GM04504 (cell line): ENCODE measurements around the gene ENDOV.

Source experiments
- DNase-seq: peaks from one replicate; pipeline ENCODE4 v3.0.0-alpha.2; 2012; ENCODE audit warnings: low read depth

ENDOV gene

DNA sequence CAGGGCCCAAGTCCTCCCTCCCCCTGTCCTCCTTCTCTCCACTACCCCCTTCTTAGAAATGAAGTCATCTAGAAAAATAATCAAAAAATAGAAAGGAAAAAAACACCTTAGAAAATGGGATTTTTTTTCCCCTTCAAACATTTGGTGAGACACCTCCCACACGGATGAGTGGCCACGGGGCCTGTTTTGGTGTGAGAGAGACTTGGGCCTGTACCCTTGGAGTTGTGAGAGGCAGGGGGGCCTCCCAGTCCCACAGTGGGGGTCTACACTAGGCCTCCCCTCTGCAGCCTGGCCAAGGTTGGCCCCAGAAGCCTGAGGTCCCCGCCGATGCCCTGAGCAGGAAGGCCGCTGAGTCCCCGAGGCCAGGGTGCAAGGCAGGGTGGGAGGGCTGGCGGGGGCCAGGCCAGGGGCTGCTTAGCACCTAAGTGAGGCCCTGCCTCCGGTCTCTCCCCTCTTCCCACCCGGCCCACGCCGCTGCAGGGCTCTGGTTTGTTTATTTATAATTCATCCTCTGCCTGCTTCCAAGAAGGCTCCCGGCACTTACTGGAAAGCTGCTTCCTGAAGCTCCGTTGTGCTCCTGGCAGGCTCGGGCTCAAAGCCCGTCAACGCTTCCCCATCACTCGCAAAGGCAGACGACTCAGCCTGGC is 35.1 kb downstream of the ENDOV start:
- no peak for DNase-seq

DNA sequence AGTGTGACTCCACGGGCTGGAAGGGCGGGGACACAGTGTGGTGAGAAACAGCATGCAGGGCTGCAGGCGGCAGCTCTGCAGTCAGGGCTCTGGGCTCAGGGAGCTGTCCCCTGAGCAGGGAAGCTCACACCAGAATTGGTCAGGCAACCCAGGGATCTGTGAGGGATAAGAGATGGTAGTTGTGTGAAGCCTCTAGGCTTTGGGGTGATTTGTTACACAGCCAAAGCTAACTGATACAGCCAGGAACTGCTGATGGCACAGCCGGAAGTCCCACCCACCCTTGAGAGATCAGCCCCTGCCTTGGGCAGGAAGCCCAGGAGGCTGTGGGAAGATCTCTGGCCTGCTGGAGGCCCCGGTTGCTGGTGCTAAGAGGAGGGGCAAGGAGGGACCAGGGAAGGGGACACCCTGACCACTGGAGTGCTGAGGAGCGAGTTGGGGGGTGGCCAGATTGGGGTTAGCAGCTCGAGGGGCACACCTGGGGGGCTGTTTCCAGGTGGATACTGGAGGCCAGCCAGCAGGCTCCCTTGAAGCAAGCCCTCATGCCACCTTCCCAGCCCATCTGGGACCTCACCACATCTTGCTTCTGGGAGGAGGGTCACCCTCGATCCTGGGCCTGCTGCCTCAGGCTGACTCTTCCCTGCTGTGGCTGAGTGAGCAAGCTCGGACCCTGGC is 36.3 kb downstream of the ENDOV start:
- DNase-seq: no peak

DNA sequence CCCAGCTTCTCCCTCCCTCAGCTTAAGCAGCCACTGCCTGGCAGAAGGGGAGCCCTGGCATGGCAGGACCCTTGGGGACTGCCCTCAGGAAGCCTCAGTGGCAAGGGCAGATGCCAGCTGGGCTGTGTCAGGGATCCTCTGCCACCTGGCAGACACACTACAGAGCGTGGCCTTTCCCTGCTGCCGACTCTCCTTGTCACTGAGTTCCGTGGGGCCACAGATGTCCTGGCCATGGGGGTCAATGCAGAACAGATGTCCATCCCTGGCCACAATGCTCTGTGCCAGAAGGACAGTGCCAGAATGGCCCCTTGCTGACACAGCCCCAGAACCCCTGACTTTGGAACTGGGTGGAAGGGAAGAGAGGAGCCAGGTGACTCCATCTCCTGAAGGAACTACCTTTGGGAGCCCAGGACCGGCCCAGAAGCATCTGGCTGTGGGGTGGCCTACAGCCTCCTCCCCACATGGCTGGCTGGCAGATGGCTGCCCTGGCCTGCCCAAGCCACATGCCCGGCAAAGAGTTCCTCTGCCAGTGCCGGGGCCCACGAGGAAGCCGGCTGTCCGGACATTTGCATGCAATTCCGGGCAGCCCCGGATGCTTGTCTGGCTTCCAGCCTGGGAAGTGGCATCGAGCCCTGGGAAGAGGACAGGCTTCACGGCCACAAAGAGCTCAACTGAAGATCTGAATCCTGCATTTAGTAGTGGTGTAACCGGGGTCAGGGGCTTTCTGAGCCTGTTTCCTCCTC is 37.4 kb downstream of the ENDOV start:
- no peak for DNase-seq

DNA sequence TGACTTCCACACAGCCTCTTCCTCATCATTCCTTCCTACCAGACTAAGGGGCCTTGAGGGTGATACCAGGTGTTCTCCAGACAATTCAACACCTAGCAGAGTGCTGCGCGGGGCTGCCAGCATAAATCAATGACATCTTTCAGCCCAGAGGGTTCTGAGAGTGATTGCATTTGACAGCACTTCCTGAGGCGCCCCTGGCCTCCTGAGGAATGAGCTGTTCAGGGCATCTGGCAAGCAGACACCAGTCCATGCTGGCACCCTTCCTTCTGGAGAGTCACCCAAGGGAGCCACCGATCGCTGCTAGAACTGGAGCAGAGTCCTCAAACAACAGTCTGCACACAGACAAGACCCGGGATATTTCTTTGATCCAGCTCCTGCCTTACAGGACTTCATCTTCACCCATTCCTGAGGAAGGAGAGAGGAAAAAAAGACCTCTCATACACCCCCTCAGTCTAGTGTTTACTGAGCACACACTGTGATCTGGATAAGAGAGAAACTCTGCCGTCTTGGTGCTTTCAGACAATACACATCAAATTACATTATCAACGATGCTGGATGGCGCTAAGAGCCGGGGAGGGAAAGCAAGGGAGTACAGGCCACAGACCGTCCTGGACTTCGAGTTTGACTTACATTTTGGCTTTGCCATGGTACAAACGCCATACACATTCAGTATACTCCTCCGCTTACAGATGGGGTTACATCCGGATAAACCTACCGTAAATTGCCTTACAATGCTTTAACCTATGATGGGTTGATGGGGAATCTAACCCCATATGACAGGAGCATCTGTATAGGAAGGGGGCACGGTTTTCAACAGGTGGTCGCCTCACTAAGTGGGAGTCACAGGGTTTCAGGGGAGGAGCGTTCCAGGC is 38.4 kb downstream of the ENDOV start:
- DNase-seq: no peak

DNA sequence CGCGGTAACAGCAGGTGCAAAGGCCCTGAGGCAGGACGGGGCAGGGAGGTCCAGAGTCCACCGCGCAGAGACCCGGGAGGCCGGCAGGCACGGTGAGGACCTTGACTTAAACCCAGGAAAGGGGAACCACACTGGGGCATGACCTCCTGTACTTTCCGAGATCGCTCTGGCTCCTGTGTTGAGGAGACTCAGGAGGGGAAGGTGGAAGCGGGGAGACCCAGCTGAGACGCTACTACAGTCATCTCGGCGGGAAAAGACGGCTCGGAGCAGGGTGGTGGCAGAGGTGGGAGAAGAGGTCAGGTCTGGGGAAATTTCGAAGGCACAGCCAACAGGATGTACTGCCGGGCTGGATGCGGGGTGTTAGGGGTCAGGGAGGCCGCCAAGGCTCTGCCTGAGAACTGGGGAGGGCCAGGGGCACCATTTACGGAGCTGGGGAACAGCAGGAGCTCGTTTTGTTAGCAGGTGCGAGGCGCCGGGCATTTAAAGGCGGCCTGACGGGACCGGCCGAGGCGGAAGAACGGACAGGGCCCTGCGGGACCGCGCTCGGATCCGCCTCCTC is 39.1 kb downstream of the ENDOV start:
- DNase-seq: no peak

DNA sequence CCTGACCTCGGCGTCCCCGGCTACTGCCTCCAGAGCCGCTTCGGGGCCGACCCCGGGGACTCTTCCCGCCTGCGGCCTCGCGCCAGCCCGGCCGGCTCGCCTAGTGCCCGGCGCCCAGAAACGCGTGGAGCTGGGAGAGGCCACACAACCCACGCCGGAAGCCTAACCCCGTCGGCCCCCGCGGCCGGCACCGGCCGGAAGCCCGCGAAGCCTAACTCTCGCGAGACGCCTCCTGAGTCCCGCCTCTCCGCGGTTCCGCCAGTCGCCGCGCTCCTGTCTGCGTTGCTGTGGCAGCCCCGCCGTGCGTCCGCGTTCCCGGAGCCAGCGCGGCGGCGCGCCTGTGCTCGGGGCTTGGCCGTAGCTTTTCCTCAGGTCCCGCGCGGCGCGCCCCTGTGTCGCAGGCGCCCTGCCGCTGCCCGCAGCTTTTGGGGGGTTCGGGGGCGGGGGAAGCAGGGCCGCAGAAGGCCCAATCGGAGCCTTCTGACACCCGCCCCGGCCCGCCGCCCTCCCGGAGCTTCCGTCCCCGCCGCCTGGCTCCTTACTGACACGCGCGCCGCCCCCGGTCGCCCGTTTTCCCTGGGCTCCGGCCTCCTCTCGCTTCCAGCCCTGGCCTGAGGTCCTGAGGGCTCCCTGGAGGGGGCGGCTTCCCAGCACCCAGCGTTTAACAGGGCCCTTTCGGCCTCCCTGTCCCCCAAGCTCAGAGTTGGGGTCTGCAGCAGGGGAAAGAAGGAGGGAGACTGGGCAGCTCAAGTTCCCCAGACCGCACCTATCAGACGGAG is 39.8 kb downstream of the ENDOV start:
- DNase-seq: peak; percentile 92

DNA sequence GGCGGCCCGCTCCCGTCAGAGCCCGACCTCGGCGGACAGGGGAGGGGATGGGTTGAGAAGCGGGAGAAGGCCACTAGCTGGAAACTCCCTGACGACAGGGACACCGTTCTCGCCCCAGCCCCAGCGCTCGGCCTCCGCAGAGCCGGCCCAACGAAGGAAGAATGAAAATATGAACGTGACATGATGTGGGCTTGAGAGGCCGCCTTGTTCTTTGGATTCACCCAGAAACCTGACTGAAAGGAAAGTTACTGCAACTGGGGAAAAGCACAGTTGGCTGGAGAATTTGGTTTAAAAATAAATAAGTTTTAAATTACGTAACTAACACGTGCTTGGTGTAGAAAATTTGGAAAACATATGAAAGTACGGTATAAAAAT is 40.4 kb downstream of the ENDOV start:
- DNase-seq: peak; percentile 24

DNA sequence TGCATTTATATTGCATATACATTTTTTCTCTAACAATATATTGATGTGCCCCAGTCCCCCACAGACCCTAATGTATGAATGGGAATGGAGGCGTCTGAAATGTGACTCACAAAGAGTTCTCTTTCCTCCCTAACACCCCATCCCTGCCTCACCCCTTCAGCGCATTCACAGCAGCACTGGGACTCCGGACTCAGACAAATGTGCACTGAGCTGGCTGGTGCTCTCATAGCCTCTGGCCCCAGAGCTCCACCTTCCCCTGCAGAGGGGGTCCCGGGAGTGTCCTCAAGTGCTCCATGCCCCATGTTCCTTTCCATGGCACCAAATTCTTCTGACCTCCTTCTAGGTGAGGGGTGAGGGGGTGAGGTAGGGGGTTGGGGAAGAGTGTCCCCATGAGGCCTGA is 40.8 kb downstream of the ENDOV start:
- DNase-seq: no peak

DNA sequence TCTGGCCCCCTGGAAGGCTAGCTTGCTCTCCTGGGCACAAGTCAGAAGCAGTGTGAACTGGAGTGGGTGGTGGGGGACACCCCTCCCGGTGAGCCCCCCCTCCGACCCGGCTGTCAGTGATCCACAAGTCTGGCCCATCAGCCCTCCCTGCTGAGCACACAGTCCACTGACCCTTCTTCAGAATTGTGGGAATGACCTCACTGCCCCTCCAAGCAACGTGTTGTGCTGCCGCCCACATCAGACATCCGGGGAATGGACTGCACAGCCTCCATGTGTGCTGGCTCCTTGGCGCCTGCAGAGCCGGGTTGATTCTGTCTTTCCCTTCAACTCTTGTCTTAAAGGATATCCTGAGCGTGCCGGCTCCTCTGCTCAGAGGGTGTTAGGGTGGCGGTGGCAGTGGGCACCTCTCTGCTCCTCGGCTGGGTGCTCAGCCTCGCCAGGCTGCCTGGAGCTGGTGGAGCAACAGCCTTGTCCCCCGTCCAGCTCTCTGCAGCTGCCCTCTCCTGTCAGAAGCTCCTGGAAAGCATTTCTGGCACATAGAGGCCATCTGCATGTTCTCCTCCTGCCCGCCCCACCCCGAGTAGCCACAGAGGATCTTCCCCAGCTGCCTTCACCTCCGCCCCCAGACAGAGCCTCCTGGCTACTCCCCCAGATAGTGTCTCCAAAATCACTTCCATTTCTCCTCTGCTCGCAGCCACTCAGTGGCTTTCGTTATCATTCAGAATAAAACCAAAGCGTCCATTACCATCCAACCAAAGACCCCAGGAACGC is 41.7 kb downstream of the ENDOV start:
- no peak for DNase-seq

DNA sequence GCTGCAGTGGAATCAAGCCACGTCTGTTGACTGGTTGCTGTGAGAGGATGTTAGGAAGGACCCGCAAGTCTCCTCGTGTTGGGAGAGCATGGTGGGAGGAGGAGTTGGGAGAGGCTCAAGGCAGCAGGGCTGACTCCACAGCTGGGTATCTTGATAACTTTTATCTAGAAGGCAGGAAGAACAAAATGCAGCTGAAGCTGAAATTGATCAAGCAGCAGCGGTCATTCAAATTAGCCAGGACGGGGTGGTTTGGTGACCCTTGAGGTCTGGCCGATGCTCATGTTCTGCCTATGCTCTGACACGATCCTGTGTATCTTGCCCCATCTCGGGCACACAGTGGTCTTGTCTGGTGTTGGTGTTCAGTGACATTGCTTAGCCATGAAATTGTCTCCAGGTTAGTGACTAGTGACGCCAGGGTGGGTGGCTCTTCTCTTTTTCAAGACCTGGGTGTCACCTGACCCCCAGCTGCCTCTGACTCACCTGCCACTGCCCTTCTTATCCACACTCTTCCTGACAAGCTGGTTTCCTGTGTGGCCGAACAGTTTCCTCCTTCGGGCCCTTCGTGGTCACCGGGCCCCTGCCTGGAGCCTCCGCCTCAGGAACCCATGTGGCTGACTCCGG is 42.4 kb downstream of the ENDOV start:
- no peak for DNase-seq

DNA sequence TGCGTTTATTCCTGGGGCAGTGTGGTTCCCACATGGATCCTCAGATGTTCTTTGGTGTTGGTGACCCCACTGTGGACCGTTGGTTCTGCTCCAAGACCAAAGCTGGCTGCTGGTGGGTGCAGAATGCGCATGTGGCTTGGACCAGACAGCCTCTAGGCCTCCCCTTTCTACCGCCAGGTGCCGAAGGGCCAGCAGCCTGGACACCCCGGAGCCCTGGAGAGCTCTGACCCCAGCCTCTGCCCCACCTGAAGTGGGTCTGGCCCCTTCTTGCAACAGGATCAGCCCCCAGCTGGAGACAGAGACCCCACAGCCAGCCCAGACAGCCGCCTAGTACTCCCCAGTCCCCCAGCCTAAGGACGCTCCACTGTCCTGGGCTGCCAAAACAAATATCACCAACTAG is 43.0 kb downstream of the ENDOV start:
- no peak for DNase-seq

DNA sequence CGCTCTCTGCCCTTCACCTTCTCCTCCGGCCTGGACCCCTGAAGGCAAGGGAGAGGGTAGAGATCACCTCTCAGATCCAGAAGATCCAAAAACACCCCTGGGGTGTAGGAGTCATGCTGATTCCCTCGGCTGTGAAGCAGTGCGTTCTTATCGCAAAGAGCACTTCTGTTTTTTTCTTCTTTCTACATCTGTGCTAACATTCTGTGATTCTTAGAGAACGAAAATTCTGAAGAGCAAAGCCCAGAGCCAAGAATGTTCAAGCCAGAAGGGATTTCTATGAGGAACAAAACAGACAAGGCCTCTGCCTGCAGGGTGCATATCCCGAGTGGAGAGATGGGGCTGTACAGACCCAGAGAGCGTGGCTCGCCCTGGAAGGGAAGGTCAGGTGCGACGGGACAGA is 44.3 kb downstream of the ENDOV start:
- no peak for DNase-seq

DNA sequence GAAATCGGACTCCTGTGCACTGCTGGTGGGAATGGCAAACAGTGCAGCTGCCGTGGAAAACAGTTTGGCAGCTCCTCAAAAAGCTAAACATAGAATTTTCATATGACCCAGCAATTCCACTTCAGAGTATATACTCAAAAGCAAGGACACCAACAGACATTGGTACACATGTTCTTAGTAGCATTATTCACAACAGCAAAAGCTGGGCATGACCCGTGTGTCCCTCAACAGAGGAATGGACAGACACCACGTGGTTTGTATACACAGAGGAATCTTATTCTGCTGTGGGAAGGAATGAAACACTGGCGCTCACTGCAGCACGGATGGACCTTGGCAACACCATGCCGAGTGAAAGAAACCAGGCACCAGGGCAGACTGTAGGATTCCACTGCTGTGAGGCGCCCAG is 45.5 kb downstream of the ENDOV start:
- no peak for DNase-seq

DNA sequence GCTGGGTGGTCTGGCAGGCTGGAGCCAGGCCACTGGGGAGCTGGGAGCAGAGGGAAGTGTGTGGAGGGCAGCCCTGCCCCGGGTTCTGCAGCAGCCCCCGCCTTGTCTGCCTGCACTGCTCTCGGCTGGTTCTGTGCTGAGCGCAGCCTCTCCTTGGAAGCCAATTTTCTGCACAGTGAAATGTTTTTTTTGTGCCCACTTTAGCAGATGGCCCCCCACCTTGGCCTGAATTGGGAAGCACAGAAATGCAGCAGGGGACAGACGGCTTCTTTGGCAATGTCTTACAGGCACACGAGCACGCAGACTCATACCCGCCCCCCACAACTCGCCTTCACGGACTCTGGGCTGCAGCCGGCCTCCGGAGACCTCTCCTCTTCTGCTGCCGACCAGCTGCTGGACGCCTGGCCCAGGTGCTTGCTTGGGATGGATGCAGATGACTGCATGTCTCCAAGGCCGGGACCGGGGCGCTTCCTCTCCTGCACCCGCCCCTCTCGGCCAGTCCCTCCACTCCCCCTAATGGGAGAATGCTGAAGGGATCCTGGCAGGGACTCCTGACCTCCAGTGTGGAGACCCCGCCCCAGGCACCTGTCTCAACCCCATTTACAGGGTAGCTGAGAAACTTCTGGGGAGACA is 46.7 kb downstream of the ENDOV start:
- DNase-seq: no peak

DNA sequence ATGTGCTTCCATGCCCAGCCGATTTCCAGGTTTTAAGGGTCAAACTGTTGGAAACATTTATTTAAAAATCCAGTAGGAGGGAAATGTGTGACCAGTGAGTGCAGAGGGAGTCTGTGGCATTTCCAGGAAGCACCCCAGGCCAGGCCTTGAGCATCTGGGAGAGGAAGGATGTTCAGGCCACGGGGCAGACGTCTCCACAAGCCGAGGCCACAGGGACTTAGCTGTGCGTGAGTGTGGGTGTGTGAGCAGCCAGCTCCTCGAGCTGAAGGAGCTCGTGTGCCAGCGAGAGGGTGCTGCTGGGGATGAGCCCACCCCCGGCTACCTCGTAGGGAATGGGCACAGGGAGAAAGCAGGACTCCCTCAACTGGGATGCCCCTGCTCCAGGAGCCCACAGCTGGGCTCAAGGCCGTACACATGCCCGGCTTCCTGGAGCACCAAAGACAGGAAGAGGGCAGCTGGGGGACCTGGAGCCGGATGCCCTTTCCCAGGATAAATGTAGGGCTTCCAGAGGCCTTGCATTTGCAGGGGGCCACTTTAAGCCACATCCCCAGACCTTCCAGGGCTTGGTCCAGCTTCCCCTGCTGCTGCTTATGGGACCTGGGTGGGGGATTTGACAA is 48.9 kb downstream of the ENDOV start:
- no peak for DNase-seq

DNA sequence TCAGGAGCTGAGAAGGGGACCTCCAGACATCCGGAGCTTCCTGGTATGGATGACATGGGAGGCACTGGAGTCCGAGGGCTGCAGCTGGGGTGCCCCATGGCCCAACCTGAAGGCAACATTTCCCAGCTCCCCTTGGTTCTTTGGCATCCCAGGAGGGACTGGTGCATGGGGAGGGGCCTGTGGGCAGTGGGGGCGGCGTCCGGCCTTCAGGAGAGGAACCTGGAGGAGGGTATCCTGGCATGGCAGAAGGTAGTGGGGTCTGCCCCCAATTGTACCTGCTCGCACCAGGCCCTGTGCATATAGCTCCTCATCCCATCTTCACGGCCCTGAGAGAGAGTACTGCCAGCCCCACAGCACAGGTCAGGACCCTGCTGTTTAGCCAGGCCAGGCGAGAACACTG is 49.5 kb downstream of the ENDOV start:
- DNase-seq: no peak

DNA sequence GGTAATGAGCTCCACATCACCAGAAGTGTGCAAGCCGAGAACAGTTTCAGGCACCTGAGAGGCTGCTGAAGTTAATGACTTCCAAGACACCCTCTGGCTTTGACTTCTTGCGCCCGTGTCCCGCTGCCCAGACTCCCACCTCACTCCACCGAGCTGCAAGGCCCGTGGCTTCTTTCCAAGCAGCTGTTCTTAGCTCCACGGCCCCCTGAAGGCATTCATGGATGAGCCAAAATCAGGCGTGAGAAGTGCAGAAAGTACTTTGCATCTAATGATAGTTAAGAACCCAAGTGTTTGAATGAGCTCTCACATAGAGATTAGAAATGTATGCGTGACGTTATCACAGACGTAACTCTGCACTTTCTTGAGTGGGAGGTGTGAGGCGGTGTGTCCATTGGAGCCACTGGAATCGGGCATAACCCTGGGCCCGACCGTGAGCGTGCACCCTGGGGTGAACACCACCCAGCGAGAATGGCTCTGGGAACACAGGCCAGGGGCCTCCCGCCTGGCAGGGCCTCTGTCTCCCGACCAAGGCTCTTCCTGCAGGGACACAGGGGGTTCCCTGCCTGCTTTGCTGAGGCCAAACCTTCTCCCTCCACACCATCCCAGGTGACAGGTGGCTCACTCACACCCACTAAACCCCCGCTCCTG is 50.5 kb downstream of the ENDOV start:
- no peak for DNase-seq

DNA sequence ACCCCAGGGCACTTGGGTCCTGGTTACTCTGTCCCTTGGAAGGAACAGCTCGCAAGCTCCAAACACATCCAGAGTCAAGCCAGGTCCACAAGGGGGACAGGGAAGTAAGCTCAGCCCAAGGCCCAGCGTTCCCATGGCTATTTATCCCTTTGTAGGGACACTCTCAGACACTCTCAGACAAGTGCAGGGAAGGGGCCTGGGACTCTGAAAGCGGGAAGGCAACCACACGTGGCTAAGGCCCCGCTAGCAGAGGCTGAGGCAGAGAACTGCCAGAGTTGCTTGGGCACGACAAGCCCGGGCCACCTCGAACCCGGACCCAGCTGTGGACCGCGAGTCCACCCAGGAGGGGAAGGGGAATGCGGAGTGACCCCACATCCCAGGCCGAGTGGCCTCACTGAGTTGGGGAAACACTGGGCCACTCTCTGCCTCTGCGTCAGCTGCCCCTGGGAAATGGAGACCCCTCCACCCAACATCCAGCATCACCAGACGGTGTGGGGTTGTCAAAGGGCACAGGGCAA is 51.3 kb downstream of the ENDOV start:
- DNase-seq: no peak
